ENCODE measurements around the gene CTSZ. TPM values are rescaled to one million over a fixed set of nuclear protein-coding genes. Genes with fewer than 3 reads are reported as not detected.
"Not testable (repeated sequence)": the region's sequence is repeated elsewhere in the genome, so short reads cannot be mapped to it uniquely, and the experiment has no call there.

The CTSZ gene
- polyA plus RNA-seq, 4 donors, result 75.6 to 88.3 (median 82.5) TPM

GRCh38 chr20:59014680-59015389 lies 7.8 kb upstream of the CTSZ start:
- no peak for DNase-seq (ENCODE audit: low read depth in 4 of 4, low spot score in 3 of 4)

DNA sequence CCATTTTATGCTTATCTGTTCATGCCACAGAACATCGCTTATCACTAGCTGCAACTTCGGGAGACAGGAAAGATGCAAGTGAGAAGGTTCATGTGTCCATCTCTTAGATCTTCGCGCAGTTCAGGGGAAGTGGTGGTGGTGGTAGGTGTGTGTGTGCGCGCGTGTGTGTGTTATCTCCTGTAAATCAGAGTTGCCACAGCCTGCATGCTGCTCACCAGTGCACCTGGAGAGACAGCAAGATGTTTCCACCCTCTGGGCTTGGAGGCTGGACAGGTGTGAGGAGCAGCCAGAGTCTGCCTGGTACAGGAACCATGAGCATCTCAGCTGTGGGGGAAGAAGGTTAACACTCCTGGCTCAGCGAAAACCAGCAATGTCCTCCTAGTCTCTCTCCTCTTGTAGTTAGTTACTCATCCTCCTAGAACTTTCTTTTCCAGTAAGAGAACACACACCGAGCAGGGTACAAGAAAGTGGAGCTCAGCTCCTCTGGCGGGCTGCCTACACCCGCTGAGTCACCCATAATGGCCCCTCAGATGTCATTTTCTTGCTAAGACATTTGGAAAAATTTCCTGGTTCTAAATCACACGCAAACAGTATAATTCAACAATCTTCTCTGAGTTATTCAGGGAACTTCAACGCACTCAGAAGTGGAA lies 7.0 kb upstream of the CTSZ start:
- DNase-seq (ENCODE audit: low read depth in 4 of 4, low spot score in 3 of 4), result no peak

DNA sequence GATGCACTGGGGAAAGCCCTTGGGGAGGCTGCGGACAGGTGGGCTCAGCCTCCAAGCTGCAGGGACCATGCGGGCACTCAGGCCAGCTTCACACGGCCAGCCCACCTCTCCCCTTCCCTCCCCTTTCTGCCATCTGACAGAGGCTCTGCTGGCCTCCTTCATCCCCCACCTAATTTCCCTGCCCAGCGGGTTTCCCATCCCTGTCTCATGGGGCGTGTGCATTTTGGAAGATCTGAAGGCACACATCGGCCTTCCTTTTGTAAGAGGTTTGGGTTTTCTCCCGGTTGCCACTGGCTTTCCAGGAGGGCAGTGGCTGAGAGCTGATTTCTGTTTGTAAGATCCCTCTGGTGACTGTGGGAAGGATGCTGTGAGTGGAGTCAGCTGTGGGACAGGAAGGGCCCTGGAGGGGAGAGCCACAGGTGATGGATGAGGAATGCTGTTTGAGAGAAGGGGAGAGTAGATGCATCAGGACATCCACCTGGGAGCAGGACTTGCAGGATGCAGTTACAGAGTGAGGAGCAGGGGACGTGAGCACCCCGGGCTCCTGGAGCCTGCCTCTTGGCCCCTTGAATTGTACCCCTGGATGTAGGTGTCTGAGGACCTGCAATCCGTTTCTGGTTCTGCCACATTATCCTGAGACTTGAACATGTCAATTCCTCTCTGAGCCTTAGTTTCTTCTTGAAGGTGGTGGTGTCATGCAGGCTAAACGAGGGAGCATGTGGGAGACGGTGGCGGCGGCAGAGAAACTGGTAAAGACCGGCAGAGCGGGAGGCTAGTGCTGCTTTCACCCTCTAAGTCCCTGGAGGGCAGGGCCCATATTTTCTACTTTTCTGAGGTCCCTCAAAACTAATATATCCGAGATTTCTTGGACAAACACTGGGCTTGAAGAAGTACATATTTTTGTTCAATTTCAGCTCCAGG lies 6.2 kb upstream of the CTSZ start:
- DNase-seq (ENCODE audit: low read depth in 4 of 4, low spot score in 3 of 4), result no peak

GRCh38 chr20:59011874-59012157 lies 4.8 kb upstream of the CTSZ start:
- DNase-seq (ENCODE audit: low read depth in 4 of 4, low spot score in 3 of 4), result not testable (repeated sequence)

- DNase-seq (ENCODE audit: low read depth in 4 of 4, low spot score in 3 of 4), result no peak
Measured at GRCh38 chr20:59010995-59011873, 4.2 kb upstream of the CTSZ start.

DNA sequence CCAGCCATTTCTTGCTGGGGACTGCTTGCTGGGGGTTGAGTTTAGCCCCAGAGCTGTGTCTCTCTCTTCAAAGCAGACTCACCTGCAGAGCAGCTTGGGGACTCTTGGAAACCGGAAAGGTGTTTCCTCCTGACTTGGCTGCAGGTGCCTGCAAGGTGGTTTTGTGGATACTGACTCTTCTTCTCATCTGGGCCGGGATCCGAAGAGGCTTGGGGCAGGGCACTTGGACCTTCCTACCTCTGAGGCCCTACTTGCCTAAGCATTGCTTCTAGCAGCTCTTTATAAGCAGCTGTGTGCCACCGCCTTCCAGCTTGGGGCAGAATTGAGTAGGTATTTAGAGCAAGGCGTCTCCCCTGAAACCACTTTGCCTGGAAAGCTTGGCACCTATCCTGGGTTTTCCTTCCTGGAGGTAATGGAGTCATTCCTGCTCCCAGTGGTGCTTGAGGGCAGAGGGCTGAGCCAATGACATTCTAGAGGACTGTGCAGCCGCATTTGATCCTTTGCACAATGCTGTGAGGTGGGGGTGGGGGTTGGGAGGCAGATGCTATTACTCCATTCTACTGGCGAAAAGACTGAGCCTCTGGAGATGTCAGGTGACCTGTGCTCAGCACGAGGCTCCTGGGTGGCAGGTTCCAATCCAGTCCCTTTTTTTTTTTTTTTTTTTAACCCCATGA lies 3.4 kb upstream of the CTSZ start:
- no peak for DNase-seq (ENCODE audit: low read depth in 4 of 4, low spot score in 3 of 4)

DNA sequence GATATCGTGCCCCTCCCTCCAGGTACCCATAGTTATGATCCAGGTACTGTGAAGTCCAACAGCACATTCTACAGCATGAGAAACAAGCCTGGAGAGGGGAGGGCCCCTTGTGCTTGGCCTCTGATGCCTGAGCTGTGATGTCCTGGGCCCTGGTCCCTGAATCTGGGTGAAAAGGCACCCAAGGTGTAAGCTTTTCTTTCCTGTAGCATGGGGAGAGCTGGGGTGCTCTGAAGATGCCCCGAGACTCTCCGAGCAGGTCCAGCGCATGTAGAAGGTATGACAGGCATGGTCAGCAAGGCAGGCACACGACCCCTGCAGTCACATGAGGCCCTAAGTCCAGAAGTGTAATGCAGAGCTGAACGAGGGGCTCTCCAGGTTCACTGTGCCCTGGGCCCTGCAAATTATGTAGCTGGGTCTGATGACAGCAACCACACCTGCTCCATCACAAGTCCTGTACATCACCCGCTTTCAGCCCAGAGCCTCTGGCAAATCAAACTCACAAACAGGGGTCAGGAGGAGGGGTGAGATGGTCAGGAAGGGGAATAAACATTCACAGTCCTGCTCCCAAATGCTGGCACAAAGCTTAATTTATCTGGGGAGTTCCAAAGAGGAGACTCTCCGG lies 1.8 kb upstream of the CTSZ start:
- no peak for DNase-seq (ENCODE audit: low read depth in 4 of 4, low spot score in 3 of 4)

GRCh38 chr20:59007665-59008511 lies 834 bp upstream of the CTSZ start:
- DNase-seq (ENCODE audit: low read depth in 4 of 4, low spot score in 3 of 4), result no peak

DNA sequence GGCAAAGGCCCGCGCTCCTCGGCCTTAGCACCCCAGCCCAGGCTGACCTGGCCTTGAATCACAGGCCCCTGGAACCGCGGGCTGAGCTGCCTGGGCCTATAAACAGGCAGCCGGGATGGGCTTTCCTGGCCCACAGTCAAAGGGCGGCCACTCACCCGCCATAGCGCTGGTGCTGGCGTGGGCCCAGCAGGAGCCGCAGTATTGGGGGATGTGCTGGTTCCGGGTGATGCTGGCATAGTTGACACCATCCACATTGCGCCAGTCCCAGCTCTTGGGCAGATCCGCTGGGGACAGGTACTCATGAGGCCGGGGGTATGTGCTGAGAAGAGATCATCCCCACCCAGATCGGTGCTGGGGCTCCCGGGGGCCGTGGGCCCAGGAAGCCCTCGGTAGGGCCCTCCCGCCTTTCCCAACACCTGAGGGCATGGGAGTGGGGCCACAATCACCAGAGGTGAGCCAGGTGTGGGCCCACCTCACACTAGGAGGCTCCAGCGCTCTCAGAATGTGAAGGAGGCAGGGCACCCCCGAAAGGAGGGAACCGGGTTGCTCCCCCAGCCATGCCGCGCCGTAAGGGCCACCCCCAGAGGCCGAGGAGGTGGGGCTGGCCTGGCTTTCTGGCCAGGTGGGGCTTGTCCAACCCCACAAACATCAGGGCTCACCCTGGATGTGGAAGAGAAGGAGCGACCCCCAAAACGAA lies 739 bp downstream of the CTSZ start:
- DNase-seq (ENCODE audit: low read depth in 4 of 4, low spot score in 3 of 4), result no peak

- no peak for DNase-seq (ENCODE audit: low read depth in 4 of 4, low spot score in 3 of 4)
Measured at GRCh38 chr20:59005523-59006166, 1.4 kb downstream of the CTSZ start.

GRCh38 chr20:59004763-59005522 lies 2.1 kb downstream of the CTSZ start:
- no peak for DNase-seq (ENCODE audit: low read depth in 4 of 4, low spot score in 3 of 4)

- no peak for DNase-seq (ENCODE audit: low read depth in 4 of 4, low spot score in 3 of 4)
Measured at GRCh38 chr20:59004493-59004762, 2.6 kb downstream of the CTSZ start.

GRCh38 chr20:59003836-59004492 lies 3.1 kb downstream of the CTSZ start:
- no peak for DNase-seq (ENCODE audit: low read depth in 4 of 4, low spot score in 3 of 4)

- DNase-seq (ENCODE audit: low read depth in 4 of 4, low spot score in 3 of 4), result no peak
Measured at GRCh38 chr20:59002874-59003399, 4.1 kb downstream of the CTSZ start.

GRCh38 chr20:59002388-59002787 lies 4.7 kb downstream of the CTSZ start:
- DNase-seq (ENCODE audit: low read depth in 4 of 4, low spot score in 3 of 4), result no peak

- no peak for DNase-seq (ENCODE audit: low read depth in 4 of 4, low spot score in 3 of 4)
Measured at GRCh38 chr20:59001449-59002171, 5.4 kb downstream of the CTSZ start.
